ENCODE results near the gene BUB1. TPM values are rescaled to one million over a fixed set of nuclear protein-coding genes. Genes with fewer than 3 reads are reported as not detected.

BUB1 gene
- total and polyA plus RNA-seq, 9 of the 15 experiments (the other 6 are each of a cell fraction or from before 2014, with no cell fraction given), result 73.4 to 247 (median 118) TPM

GRCh38 chr2:110679337-110679707, 1.5 kb upstream of the BUB1 start:
- Histone ChIP-seq H3K27ac (ENCODE audit: extremely low read depth, low read depth, low read length) (peak overlapping the region; percentile 99), H3K9me1 (ENCODE audit: control insufficient read depth, insufficient read depth, low read length) (no peaks in the 10 kb centered on the region), H3K9me3 (replicated peaks; ENCODE audit: control insufficient read depth, insufficient read depth, low read depth, low read length) (no peaks in the 10 kb centered on the region), H3K4me3 (peak overlapping the region; percentile 69), H2AFZ (ENCODE audit: low read depth, low read length) (peak overlapping the region; percentile 60), H3K4me2 (ENCODE audit: insufficient read depth, low read length) (peak overlapping the region; percentile 92), H3K4me1 (replicated peaks in 1 of 2; ENCODE audit: control insufficient read depth in 2 of 2, insufficient read depth in 2 of 2, low read length in 2 of 2) (peaks cover 17 to 28% of the 10 kb centered on the region in 2 experiments), H3K27me3 (ENCODE audit: control insufficient read depth in 2 of 2, insufficient read depth in 2 of 2, low read length in 2 of 2) (no peaks in the 10 kb centered on the region), H3K9ac (ENCODE audit: insufficient read depth in 1 of 2, low read depth in 2 of 2, low read length in 2 of 2) (peak overlapping the region; percentile 87 to 99; a peak in 3 of 4 replicates), H3K79me2 (ENCODE audit: control insufficient read depth, insufficient read depth, low read length) (peaks cover 46% of the 10 kb centered on the region), H3K36me3 (ENCODE audit: control insufficient read depth, insufficient read depth, low read length) (peaks cover 20% of the 10 kb centered on the region), H4K20me1 (replicated peaks; ENCODE audit: control insufficient read depth, insufficient read depth, low read length) (peaks cover 7% of the 10 kb centered on the region; the same call in 1 of the 2 replicates)
- in situ Hi-C loops (cut with MboI), result no loop called here
- intact Hi-C loops (cut with micrococcal nuclease), result loop anchor here (2.0 to 5.0 kb wide), 2 partner anchors 15 to 78 kb away; no protein-coding TSS in a partner anchor
- DNase-seq (ENCODE audit: extremely low read depth in 1 of 4, low spot score in 3 of 4) (peak; percentile 38 to 80 (median 50)), ATAC-seq (peak; percentile 11), FAIRE-seq (peak; percentile 46)
- POLR2A ChIA-PET, result interaction anchor here (0.7 to 3.2 kb wide), 12 partner anchors 8 to 1572 kb away, joined by 3 to 14 read pairs (median 5); no protein-coding TSS in a partner anchor
- BruUV-seq (replicated peaks), result no TSS peak
- CTCF ChIA-PET (ENCODE audit: low intra/inter-chr PET ratio), result interaction anchor here (0.6 kb wide), 1 partner anchor 44 kb away, joined by 3 read pairs; no protein-coding TSS in a partner anchor
- WGBS (ENCODE audit: insufficient coverage, low coverage, missing lambda C conversion rate), result 1% methylated on average over 9 of the region's 9 CpGs
- TF ChIP-seq TAF1 (IDR thresholded peaks at IDR 0.05; ENCODE audit: control insufficient read depth, extremely low read depth, insufficient read depth, low read length, severe bottlenecking) (peak; percentile 13), MEIS2 (IDR thresholded peaks at IDR 0.05; ENCODE audit: partially characterized antibody) (peak; percentile 33), DDX20 (tag; IDR thresholded peaks at IDR 0.05; ENCODE audit: low read depth) (no peak), TOE1 (IDR thresholded peaks at IDR 0.05; ENCODE audit: borderline replicate concordance) (0 out of 2 replicates have a peak, but pooled peaks have one; percentile 12), TOE1 (CRISPR knock-in tag; IDR thresholded peaks at IDR 0.05; ENCODE audit: borderline replicate concordance, low read depth) (no peak), MAFK (IDR thresholded peaks at IDR 0.05; ENCODE audit: low read length) (0 out of 2 replicates have a peak, but pooled peaks have one; percentile 39), FOXK2 (conservative IDR thresholded peaks at IDR 0.05 in 1 of 2, IDR thresholded peaks at IDR 0.05 in 1 of 2; ENCODE audit: low read depth in 2 of 2) (peak; percentile 55 to 74; a peak in 3 of 4 replicates), HMBOX1 (IDR thresholded peaks at IDR 0.05) (peak; percentile 81), KDM1A (IDR thresholded peaks at IDR 0.05) (peak in 1 of 2 experiments; percentile 38; a peak in 1 of 4 replicates), TBP (optimal IDR thresholded peaks at IDR 0.05; ENCODE audit: low read depth, low read length) (peak; percentile 20), ZNF592 (IDR thresholded peaks at IDR 0.05) (peak; percentile 67; the same call in 1 of the 2 replicates), LEF1 (IDR thresholded peaks at IDR 0.05) (peak; percentile 79; the same call in 1 of the 2 replicates), NCOR1 (IDR thresholded peaks at IDR 0.05) (peak; percentile 79), CTCF (IDR thresholded peaks at IDR 0.05 in 2 of 3, conservative IDR thresholded peaks at IDR 0.05 in 1 of 3; ENCODE audit: insufficient read depth in 2 of 3, low read depth in 1 of 3, low read length in 3 of 3) (peak in 2 of 3 experiments; percentile 18 to 50; a peak in 2 of 6 replicates), ZNF436 (CRISPR knock-in tag; IDR thresholded peaks at IDR 0.05) (no peak)

All from K562 (cell line).